Caco-2 (cell line): ENCODE results near the gene ZBTB22. TPM values are rescaled to one million over a fixed set of nuclear protein-coding genes. Genes with fewer than 3 reads are reported as not detected.

Experiments used
- BruUV-seq: library from RNA; stranded (reverse); fragments of 400-500 nt; replicated peaks from 2 replicates; lab custom pipeline; 2021; lab: Mats Ljungman, UMichigan
- CTCF ChIA-PET: fragments of 300-600 bp; sonication (Branson Sonifier 250); formaldehyde crosslinking; loops from one replicate; lab custom pipeline; 2022; ENCODE audit warnings: antibody characterized with exemption; lab: Charles Lee
- POLR2A ChIA-PET: fragments of 300-600 bp; sonication (Branson Sonifier 250); formaldehyde crosslinking; loops from one replicate; lab custom pipeline; 2022; ENCODE audit warnings: antibody characterized with exemption; lab: Charles Lee
- DNase-seq, 2 experiments: peaks; one replicate each; pipeline versions ENCODE4 v3.0.0 to v3.0.0-alpha.2; 2020 to 2022
- H3K27me3 ChIP-seq: replicated peaks from 2 replicates; pipeline ENCODE4 v1.6.0; 2011; ENCODE audit warnings: low read length; ENCODE audit not compliant: control insufficient read depth, insufficient read depth
- H3K36me3 ChIP-seq: 2 replicates; pipeline ENCODE4 v1.5.1; 2011; ENCODE audit warnings: low read length; ENCODE audit not compliant: control insufficient read depth, insufficient read depth
- H3K4me1 ChIP-seq: fragments of 250-450 bp; sonication (Bioruptor Pico); 2 replicates; pipeline ENCODE4 v1.5.1; 2020; ENCODE audit warnings: mild to moderate bottlenecking
- H3K4me3 ChIP-seq: 2 replicates; pipeline ENCODE4 v1.5.1; 2011; ENCODE audit warnings: low read depth, mild to moderate bottlenecking, control low read depth, low read length
- H3K9me3 ChIP-seq: fragments of 250-450 bp; sonication (Bioruptor Pico); 2 replicates; pipeline ENCODE4 v1.5.1; 2020; ENCODE audit warnings: mild to moderate bottlenecking, moderate library complexity
- H3K27ac Mint-ChIP-seq: one replicate; pipeline ENCODE4 v1.8.0; 2022; ENCODE audit warnings: mixed read lengths; ENCODE audit not compliant: unreplicated experiment
- H3K27me3 Mint-ChIP-seq: one replicate; pipeline ENCODE4 v1.8.0; 2022; ENCODE audit warnings: mixed read lengths; ENCODE audit not compliant: insufficient read depth, unreplicated experiment
- H3K36me3 Mint-ChIP-seq: one replicate; pipeline ENCODE4 v1.8.0; 2022; ENCODE audit warnings: mild to moderate bottlenecking, mixed read lengths; ENCODE audit not compliant: insufficient read depth, unreplicated experiment
- H3K4me1 Mint-ChIP-seq: one replicate; pipeline ENCODE4 v1.8.0; 2022; ENCODE audit warnings: low read depth, mixed read lengths; ENCODE audit not compliant: unreplicated experiment
- H3K4me3 Mint-ChIP-seq: one replicate; pipeline ENCODE4 v1.8.0; 2022; ENCODE audit warnings: mild to moderate bottlenecking, moderate library complexity, mixed read lengths; ENCODE audit not compliant: unreplicated experiment
- H3K9me3 Mint-ChIP-seq: one replicate; pipeline ENCODE4 v1.8.0; 2022; ENCODE audit warnings: mixed read lengths; ENCODE audit not compliant: unreplicated experiment
- intact Hi-C: fragments of 100-400 bp; cut with micrococcal nuclease; formaldehyde crosslinking; loops from one replicate; pipeline ENCODE4 v1.10.0; 2022; ENCODE audit not compliant: unreplicated experiment
- total RNA-seq: library from RNA; stranded (reverse); gene quantifications from 2 replicates; pipeline ENCODE4 v1.2.3, GENCODE V29; 2022
- TF ChIP-seq, protein P1 (sequence below), 2 experiments: fragments of 200-600 bp in 1 of 2; IDR thresholded peaks; 1 replicate in 1 of 2; 2 replicates in 1 of 2; pipeline versions ENCODE4 v1.5.1 to v1.8.0; 2011 to 2022; ENCODE audit warnings: antibody characterized with exemption in 1 of 2, control low read depth in 1 of 2, inconsistent platforms in 1 of 2, low read depth in 1 of 2, low read length in 1 of 2, mild to moderate bottlenecking in 1 of 2, moderate library complexity in 1 of 2; ENCODE audit not compliant: insufficient read depth in 1 of 2, severe bottlenecking in 1 of 2, unreplicated experiment in 1 of 2

The ZBTB22 gene
- total RNA-seq, 1 experiment from 2014 or later, result 11.5 TPM

GRCh38 chr6:33312361-33313104 lies 5.0 kb downstream of the ZBTB22 start:
- peak overlapping the region; percentile 98 for H3K4me3 Mint-ChIP-seq
- no peaks in the 10 kb centered on the region for H3K27me3 Mint-ChIP-seq
- H3K9me3 ChIP-seq, result no peaks in the 10 kb centered on the region
- ChIA-PET POLR2A (interaction anchor here (0.6 to 1.4 kb wide), 5 partner anchors 13 to 1219 kb away, joined by 3 to 8 read pairs (median 3); partner anchors contain the start of genes RGL2, RPS18 and VPS52), CTCF (interaction anchor here (0.6 to 2.2 kb wide), 5 partner anchors 13 to 113 kb away, joined by 3 to 15 read pairs (median 3); partner anchors contain the start of gene PHF1)
- intact Hi-C loops, result loop anchor here (1.0 to 5.0 kb wide), 3 partner anchors 13 to 35 kb away; no protein-coding TSS in a partner anchor
- peak overlapping the region; percentile 97 for H3K27ac Mint-ChIP-seq
- peaks cover 4% of the 10 kb centered on the region for H3K36me3 ChIP-seq
- H3K4me3 ChIP-seq, result peak overlapping the region; percentile 85
- H3K9me3 Mint-ChIP-seq, result no peaks in the 10 kb centered on the region
- H3K27me3 ChIP-seq, result no peaks in the 10 kb centered on the region
- DNase-seq, result peak; percentile 85 to 88
- TF ChIP-seq, protein P1, sequence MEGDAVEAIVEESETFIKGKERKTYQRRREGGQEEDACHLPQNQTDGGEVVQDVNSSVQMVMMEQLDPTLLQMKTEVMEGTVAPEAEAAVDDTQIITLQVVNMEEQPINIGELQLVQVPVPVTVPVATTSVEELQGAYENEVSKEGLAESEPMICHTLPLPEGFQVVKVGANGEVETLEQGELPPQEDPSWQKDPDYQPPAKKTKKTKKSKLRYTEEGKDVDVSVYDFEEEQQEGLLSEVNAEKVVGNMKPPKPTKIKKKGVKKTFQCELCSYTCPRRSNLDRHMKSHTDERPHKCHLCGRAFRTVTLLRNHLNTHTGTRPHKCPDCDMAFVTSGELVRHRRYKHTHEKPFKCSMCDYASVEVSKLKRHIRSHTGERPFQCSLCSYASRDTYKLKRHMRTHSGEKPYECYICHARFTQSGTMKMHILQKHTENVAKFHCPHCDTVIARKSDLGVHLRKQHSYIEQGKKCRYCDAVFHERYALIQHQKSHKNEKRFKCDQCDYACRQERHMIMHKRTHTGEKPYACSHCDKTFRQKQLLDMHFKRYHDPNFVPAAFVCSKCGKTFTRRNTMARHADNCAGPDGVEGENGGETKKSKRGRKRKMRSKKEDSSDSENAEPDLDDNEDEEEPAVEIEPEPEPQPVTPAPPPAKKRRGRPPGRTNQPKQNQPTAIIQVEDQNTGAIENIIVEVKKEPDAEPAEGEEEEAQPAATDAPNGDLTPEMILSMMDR (IDR thresholded peaks at IDR 0.05; ENCODE audit: insufficient read depth in 1 of 2, low read depth in 1 of 2, low read length in 1 of 2, severe bottlenecking in 1 of 2, unreplicated experiment in 1 of 2), result peak in 1 of 2 experiments; percentile 19
- peaks cover 41% of the 10 kb centered on the region for H3K36me3 Mint-ChIP-seq
- no TSS peak for BruUV-seq
- H3K4me1 ChIP-seq, result peaks cover 15% of the 10 kb centered on the region
- H3K4me1 Mint-ChIP-seq, result peaks cover 8% of the 10 kb centered on the region

DNA sequence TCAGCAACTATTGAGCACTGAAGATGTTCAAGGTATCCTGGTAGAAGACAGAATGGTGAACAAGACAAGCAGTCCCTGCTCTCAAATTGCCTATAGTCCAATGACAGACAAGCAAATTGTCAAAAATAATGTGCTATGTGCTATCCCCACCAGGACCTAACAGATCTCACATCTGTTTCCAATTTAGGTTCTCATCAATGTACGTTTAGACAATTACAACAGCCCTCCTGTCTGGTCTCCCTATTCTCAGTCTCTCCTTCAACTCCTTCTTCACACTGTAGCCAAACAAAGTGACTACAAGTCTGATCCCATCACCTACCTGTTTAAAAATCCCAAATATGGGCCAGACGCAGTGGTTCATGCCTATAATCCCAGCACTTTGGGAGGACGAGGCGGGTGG lies 11.2 kb downstream of the ZBTB22 start:
- Histone ChIP-seq H3K4me1 (no peaks in the 10 kb centered on the region), H3K36me3 (no peaks in the 10 kb centered on the region), H3K27me3 (no peaks in the 10 kb centered on the region), H3K9me3 (no peaks in the 10 kb centered on the region), H3K4me3 (no peak overlapping the region)
- Mint-ChIP-seq H3K4me1 (no peaks in the 10 kb centered on the region), H3K27me3 (no peaks in the 10 kb centered on the region), H3K4me3 (no peak overlapping the region), H3K36me3 (peaks cover 11% of the 10 kb centered on the region), H3K9me3 (no peaks in the 10 kb centered on the region), H3K27ac (no peak overlapping the region)
- no TSS peak for BruUV-seq
- intact Hi-C loops, result no loop called here
- DNase-seq, result no peak
- ChIA-PET CTCF (no interaction called here), POLR2A (no interaction called here)
- TF ChIP-seq, protein P1 (IDR thresholded peaks at IDR 0.05; ENCODE audit: insufficient read depth in 1 of 2, low read depth in 1 of 2, low read length in 1 of 2, severe bottlenecking in 1 of 2, unreplicated experiment in 1 of 2), result no peak

DNA sequence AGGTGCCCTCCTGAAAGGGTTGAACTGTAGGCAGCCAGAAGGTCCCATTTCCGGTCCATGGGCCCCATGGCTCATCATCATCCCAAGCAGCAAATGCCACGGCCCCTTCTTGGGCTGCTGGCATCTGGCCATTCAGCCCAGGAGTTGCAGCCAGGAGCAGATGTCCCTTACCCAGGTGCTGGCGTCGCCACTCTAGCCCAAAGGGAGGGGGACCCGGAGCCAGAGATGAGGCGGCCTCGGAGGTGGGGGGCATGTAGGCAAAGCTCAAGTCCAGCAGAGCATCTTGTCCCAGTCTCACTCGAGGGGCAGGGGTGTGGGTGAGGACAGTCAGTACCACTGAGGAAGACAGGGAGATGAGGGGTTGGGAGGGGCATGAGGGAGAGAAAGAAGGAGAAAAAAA lies 12.5 kb downstream of the ZBTB22 start:
- DNase-seq, result no peak
- H3K9me3 Mint-ChIP-seq, result no peaks in the 10 kb centered on the region
- intact Hi-C loops, result no loop called here
- H3K36me3 ChIP-seq, result no peaks in the 10 kb centered on the region
- POLR2A ChIA-PET, result no interaction called here
- no peaks in the 10 kb centered on the region for H3K27me3 Mint-ChIP-seq
- no peak overlapping the region for H3K27ac Mint-ChIP-seq
- CTCF ChIA-PET, result no interaction called here
- no peak overlapping the region for H3K4me3 Mint-ChIP-seq
- H3K27me3 ChIP-seq, result no peaks in the 10 kb centered on the region
- H3K36me3 Mint-ChIP-seq, result peaks cover 16% of the 10 kb centered on the region
- H3K4me1 Mint-ChIP-seq, result no peaks in the 10 kb centered on the region
- TF ChIP-seq, protein P1 (IDR thresholded peaks at IDR 0.05; ENCODE audit: insufficient read depth in 1 of 2, low read depth in 1 of 2, low read length in 1 of 2, severe bottlenecking in 1 of 2, unreplicated experiment in 1 of 2), result no peak
- no peaks in the 10 kb centered on the region for H3K9me3 ChIP-seq
- no TSS peak for BruUV-seq
- no peaks in the 10 kb centered on the region; the same call in 1 of the 2 replicates for H3K4me1 ChIP-seq
- no peak overlapping the region for H3K4me3 ChIP-seq
